GM11168 (cell line): ENCODE measurements around the gene COL24A1.
"Not testable (repeated sequence)": the region's sequence is repeated elsewhere in the genome, so short reads cannot be mapped to it uniquely, and the experiment has no call there.

ENCODE experiments used
- in situ Hi-C: fragments of 300-500 bp; cut with MboI; formaldehyde crosslinking; loops from one replicate; pipeline ENCODE4 v1.12.0; 2022; ENCODE audit warnings: low sequenced_read_pairs; ENCODE audit not compliant: unreplicated experiment

The COL24A1 gene

GRCh38 chr1:86015375-86015774 lies 141.2 kb downstream of the COL24A1 start:
- in situ Hi-C loops, result no loop called here

GRCh38 chr1:86000601-86001000 lies 156.0 kb downstream of the COL24A1 start:
- in situ Hi-C loops, result no loop called here

GRCh38 chr1:85998105-85998855 lies 158.3 kb downstream of the COL24A1 start:
- in situ Hi-C loops, result no loop called here

GRCh38 chr1:85992791-85993190 lies 163.8 kb downstream of the COL24A1 start:
- in situ Hi-C loops, result no loop called here

GRCh38 chr1:85991261-85991660 lies 165.3 kb downstream of the COL24A1 start:
- in situ Hi-C loops, result no loop called here

- in situ Hi-C loops, result no loop called here
Measured at GRCh38 chr1:85984636-85985035, 171.9 kb downstream of the COL24A1 start.

- in situ Hi-C loops, result no loop called here
Measured at GRCh38 chr1:85983316-85983715, 173.3 kb downstream of the COL24A1 start.

GRCh38 chr1:85976516-85977205 lies 179.9 kb downstream of the COL24A1 start:
- in situ Hi-C loops, result no loop called here

- in situ Hi-C loops, result no loop called here
Measured at GRCh38 chr1:85975912-85976371, 180.6 kb downstream of the COL24A1 start.

GRCh38 chr1:85962457-85962856 lies 194.1 kb downstream of the COL24A1 start:
- in situ Hi-C loops, result no loop called here

- in situ Hi-C loops, result no loop called here
Measured at GRCh38 chr1:85957760-85958159, 198.8 kb downstream of the COL24A1 start.

GRCh38 chr1:85955218-85955617 lies 201.4 kb downstream of the COL24A1 start:
- in situ Hi-C loops, result not testable (repeated sequence)

- in situ Hi-C loops, result no loop called here
Measured at GRCh38 chr1:85952460-85952859, 204.1 kb downstream of the COL24A1 start.

GRCh38 chr1:85947186-85947585 lies 209.4 kb downstream of the COL24A1 start:
- in situ Hi-C loops, result no loop called here

- in situ Hi-C loops, result no loop called here
Measured at GRCh38 chr1:85943945-85944344, 212.6 kb downstream of the COL24A1 start.

- in situ Hi-C loops, result no loop called here
Measured at GRCh38 chr1:85943526-85943925, 213.0 kb downstream of the COL24A1 start.

- in situ Hi-C loops, result no loop called here
Measured at GRCh38 chr1:85940656-85941306, 215.8 kb downstream of the COL24A1 start.

GRCh38 chr1:85938829-85939228 lies 217.7 kb downstream of the COL24A1 start:
- in situ Hi-C loops, result no loop called here

- in situ Hi-C loops, result no loop called here
Measured at GRCh38 chr1:85936470-85936869, 220.1 kb downstream of the COL24A1 start.

- in situ Hi-C loops, result no loop called here
Measured at GRCh38 chr1:85936057-85936456, 220.5 kb downstream of the COL24A1 start.

- in situ Hi-C loops, result no loop called here
Measured at GRCh38 chr1:85935234-85935633, 221.3 kb downstream of the COL24A1 start.
